GM18520 (cell line): ENCODE results near the gene BIRC5.

Source experiments
- ATAC-seq: cut with Tn5 transposase; IDR thresholded peaks from one replicate; pipeline ENCODE4 v1.9.1; 2021; ENCODE audit not compliant: unreplicated experiment

The BIRC5 gene

DNA sequence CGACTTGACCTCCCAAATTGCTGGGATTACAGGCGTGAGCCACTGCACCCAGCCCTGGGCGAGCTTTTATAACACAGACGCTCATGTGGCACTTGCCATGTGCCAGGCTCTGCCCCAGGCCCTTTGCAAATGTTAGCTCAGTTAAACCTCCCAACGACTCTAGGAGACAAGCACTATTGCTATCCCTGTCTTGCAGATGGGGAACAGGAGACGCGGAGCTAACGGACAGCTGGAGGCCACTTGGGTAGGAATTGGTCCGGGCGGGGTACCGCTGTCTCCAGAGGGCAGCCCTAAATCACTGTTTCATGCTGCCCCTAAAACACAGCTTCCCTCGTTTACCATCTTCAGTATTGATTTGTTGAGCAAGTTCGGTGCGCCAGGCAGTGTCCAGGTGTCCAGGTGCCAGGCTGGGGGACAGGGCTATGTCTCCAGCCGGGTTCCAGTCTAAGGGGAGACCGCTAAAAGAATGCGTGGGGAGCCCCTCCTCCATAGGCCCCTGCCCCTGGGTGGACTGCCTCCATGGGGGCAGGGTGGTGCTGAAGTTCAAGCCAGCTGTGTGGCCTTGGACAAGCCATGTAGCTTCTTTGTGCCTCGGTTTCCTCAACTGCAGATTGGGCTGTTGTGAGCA, 41.1 kb downstream of the BIRC5 start:
- no peak for ATAC-seq

DNA sequence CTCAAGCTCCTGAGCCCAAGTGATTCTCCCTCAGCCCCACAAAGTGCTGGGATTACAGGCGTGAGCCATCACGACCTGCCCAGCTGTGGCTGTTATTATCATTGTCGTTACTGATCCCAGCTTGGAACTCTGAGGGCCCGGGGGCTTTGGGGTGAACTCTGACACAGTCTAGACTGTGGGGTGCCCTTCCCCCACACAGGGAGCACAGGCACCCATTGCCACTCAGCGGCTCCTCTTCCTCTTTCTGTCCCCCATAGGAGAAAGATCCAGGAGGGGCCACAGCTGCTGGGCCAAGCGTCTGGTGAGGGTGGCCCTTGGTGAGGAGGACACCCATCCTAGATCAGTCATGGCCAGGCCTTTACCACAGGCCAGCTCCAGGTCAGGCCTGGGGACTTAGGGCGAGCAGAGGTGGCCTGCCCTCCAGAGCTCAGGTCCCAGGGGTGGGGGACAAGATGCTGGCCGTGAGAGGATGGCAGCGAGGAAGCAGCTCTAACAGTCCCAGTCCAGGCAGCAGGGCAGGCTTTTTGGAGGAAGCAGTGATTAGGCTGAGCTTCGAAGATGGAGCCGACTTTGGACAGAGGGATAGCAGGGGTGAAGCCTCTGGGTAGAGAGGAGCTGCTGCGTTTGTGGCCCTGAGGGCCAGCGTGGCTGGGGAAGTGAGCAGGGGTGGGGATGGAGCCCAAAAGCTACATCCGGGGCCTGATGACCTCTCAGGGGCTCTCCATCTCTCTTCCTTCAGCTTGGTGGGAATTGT, 42.1 kb downstream of the BIRC5 start:
- ATAC-seq, result no peak

DNA sequence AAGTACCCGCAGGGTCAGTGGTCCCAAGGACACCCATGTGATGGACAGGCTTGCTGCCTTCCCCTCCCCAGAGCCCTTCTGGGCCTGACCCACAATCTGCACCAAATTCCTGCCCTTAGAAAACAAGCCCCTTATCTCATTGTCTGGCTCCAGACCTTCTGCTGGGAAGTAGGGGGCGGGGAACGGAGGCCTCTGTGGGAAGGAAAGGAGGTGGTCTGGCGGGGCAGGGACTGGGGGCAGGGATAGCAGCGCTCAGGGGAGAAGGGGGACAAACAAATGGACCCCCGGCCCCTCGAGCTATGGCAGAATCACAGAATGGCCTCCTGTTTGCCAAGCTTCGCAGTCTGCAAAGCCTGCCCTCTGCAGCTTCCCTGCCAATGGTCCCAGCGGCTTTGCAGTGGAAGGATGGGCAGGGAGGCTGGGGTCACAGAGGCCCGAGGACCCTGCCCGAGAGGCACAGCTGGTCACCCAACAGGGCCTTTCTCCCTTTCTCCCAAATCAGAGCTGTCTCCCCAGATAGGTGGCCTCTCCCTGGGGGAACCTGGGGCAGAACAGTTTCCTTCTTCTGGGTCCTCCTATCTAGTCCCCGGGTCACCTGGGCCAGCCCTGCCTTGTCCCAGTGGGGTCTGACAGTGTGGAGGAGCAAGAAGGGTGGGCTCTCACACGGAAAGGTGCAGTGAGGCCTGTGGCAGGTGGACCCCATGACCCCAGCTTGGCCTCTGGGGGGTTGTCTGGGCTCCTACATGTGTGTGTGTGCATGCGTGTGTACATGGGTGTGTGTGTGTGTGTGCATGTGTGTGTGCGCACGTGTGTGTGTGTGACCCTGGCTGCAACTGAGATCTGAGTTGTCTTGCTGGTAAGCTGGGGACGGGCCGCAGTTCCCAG, 42.9 kb downstream of the BIRC5 start:
- ATAC-seq, result no peak

DNA sequence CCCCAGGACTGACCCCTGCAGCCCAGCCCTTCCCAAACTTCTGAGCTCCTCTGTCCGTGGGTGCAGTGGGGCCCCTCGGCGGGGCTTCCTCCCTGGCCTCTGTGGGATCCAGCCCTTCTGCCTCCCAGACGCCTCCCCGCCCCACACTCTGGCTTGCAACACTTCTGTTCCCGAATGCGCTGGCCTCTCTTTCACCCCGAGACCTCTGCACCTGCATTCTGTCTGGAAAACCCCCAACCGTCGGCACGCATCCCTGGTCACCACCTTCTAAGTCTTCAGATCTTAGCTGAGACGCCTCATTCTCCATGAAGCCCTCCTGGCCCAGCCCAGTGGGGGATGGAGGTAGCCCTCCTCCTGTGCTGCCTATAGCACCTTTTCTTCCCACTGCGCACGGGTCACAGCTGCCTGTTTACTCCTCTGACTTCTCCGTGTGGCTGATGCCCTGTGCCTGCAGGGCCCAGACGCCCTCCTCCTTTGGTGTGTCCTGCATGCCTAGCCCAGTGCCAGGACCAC, 43.8 kb downstream of the BIRC5 start:
- no peak for ATAC-seq

DNA sequence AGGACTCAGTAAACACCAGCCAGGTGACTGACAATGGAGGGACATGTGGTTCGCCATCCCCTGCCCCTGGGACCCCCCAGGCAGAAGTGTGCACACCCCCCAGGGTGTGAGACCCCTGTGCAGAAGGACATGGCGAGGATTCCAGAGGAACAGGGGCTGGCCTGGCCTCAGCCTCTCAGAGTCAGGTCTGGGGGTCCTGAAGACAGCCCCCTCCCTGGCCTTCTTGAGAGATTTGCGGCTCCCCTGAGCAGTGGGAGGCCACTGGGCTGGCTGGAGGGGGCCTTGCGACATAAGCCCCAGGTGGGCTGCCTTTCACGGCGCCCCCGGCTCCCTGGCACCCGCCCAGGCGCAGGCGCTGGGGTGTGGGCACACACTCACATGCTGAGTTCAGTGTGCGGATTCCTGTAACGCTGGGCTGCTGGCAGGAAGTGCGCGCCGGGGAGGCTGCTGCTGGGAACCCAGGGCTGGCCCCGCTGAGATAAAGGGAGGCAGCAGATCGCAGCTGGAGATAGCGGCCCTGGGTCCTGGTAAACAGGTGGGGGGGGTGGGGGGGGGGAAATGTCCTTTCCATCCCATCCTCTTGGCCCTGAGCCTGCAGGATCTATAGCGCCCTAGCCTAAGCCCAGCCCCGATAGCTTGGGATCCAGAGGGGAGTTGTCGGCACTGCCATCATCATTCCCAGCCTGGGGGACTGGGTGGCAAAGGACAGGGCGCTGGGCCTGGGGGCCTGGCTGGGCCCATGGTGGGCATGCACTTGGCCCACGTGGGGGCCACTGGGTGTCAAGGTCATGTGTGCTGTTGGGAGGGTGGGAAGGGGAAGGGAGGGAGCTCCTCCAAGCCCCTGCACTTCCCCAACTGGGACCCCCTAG, 44.5 kb downstream of the BIRC5 start:
- ATAC-seq, result no peak

DNA sequence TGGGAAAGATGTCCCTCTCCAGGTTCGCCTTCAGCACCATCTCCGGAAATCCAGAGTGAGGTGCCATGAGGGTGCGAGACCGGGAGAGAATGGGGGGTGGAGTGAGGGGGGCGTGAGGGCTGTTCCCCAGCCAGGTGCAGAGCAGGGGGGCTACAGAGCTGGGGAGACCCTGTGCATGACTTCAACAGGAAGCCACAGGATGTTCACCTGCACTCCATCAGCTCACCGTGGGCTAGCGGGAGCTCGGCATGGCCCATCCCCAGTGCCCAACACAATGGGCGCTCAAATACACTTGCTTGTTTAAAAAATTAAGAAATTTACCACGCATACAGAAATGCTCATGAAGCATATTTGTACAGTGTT, 45.1 kb downstream of the BIRC5 start:
- ATAC-seq, result no peak

DNA sequence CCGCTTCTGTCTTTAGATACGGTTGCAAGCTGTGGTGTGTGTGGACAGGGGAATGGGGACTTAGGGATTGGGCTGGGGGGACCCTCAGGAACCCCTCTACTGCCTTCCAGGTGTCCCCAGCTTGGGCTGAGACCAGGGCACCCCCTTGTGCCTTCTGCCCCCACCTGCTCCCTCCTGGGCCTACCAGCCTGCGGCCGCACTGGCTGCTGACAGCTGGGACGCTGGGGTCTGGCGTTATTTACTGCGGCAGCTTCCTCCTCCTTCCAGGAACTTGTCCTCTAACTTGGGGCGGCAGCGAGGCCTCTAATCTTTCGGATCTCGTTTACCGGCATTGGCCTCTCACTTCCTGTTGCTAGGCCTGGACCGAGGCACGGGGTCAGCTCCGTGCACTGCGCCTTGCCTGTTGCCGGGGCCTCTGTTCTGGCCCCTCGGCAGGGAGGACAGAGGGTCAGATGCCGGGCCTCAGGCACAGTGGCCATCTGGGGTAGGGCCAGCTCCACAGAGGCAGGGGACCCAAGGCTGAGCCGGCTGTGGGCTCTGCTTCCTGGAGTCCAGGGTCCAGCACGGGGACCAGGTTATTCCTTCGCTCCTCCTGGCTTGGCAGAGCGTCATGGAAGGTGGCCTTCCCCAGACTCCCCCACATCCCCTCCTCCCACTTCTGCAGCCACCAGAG, 49.1 kb downstream of the BIRC5 start:
- ATAC-seq, result no peak

DNA sequence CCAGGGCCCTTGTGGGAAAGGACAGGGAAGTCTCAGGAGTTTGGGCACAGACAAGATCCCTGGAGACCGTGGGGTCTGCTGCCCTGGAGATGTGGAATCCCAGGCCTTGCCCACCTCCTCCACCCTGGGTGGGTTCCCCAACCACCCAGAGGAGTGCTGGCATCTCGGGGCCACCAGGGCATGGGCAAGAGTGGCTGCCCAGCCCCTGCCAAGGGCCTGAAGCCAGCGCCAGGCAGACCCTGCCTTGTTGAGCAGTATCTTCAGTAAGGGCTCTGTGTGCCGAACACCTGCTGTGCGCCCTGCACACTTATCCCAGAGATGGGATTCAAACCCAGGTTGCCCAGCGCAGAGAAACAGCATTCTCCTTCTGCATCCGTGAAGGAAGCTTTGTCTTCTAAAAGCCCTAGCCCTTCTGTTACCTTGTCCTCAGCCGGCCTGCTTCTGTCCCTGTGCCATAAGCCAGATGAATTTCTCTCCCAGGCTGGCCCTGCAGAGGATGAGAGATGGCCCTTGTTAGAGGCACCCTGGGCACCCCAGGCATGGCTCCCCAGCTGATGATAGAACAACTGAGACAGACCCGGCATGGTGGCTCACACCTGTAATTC, 49.8 kb downstream of the BIRC5 start:
- ATAC-seq, result no peak

DNA sequence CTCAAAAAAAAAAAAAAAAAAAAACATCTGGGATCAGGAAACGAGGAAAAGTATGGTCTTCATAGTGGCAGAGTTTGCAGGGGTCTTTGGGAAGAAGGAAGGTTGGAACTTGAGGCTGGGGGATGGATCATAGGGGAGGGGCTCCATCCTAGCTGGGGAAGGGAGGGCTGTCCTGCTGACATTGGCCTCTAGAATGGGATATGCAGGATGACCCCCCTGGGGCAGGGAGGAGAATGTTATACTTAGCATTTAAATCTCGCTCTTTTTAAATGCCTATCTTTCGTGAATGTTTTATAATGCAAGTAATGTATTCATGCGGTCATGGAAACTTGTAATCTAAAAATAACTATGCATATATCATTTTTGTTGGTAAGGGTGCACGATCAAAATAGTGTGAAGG, 50.5 kb downstream of the BIRC5 start:
- ATAC-seq, result no peak

DNA sequence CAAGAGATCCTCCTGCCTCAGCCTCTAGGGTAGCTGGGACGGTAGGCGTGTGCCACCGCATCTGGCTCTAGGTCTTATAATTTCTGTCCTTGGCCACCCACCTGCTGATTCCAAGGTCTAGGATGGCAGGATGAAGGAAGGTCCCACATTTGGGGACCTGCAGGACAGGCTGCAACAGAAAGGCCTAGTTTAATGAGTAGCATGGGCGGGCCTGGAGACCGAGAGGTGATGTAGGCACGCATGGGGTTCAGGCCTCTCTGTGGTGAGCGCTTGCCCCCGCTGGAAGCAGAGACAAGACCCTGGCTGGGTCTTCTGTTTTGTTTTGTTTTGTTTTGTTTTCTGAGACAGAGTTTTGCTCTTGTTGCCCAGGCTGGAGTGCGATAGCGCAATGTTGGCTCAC, 51.1 kb downstream of the BIRC5 start:
- no peak for ATAC-seq

DNA sequence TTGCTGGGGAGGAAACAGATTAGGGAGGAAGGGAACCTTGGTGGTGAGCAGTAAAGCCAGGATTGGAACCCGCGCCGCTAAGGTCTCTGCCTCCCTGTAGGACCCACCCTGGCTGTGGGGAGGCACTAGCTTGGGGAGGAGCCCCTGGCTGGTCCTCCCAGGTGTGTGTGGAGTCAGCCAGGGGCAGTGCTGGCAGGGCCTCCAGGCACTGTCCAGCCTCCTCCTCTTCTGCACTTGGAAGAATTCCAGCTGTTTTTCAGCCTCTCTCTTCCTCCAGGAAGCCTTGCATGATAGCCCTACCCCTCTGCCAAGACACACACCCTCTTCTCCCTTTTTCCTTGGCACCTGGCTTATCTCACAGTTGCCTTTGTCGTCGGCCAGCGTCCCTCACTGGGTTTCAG, 52.2 kb downstream of the BIRC5 start:
- no peak for ATAC-seq

DNA sequence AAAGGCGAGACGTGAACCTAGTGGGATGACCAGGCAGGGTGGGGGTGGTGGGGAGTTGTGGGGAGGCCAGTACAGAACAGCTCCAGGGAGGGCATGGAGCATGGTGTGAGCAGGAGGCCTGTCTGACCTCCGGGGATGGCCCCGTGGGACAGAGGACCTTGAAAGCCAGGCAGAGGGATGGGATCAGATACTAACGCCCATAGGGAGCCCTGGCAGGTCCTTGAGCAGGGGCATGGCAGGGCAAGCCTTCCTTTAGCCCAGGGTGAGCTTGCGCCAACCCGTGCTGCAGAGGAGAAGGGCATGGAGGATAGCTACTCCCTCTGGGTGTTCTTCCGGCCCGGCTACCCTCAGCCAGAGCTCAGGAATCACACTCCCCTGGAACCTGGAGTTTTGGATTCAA, 52.7 kb downstream of the BIRC5 start:
- ATAC-seq, result no peak

DNA sequence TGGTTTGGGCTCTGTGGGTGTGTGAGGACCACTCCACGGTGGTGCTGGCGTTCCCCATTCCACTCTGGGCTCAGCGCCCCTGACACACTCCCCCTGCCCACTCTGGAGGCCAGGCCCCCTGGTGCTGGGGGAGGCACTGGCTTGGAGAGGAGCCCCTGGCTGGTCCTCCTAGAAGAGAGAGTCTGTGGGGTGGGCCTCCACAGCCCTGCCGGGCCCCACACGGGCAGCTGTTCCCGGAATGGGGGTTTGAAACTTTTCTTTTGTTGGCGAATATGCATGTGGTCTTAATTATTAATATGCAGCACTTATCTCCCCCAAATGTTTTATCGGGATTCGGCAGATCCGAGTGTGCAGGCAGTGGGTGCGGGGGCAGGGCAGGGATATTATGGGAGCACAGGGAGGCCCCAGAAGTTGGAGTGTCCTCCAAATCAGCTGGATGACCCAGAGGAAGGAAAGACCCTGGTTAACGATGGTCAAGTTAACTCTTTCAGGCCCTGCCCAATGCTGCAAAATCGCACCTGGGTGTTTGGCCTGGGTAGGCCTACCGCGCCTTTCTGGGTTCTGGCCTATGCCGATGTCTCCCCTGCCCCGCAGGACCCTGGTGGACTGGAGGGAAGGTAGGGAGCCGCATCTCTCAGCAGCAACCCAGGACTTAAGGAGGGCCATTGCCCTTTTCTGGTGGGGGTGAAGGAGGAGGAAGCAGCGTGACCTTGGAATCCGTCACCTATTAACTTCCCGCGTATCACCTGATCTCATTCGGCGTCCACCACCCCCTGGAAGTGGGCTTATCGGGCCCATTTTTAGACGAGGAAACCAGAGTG, 53.4 kb downstream of the BIRC5 start:
- ATAC-seq, result no peak

DNA sequence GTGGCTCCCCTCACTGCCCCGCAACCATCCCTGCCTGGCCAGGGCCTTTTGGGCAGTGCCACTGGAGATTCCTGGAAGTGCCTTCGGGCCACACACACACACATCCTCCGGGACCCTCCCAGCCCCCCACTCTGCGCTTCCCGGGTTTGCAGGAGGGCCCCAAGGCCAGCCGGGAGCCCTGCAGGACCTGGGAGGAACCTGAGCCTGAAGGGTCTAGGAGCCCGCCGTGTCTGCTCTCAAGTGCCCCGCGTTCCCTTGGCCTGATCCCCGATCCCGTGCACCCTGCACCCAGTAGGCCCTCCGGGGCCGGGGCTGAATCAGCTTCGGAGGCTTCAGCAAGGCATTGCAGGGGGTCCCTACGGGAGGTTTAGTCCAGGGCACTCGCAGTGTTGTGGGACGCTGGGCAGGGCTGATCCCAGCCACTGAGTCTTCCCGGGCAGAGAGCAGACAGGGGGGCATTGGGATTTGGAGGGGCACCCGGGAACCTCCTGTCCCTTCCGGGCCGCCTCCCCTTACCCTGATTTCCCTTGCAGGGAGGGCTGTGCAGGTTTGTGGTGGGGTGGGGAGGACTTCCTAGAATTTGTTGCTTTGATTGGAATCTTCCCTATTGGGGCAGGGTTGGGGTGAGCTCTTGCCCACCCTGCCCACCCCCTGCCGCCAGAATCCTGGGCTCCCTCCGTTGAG, 54.3 kb downstream of the BIRC5 start:
- no peak for ATAC-seq

DNA sequence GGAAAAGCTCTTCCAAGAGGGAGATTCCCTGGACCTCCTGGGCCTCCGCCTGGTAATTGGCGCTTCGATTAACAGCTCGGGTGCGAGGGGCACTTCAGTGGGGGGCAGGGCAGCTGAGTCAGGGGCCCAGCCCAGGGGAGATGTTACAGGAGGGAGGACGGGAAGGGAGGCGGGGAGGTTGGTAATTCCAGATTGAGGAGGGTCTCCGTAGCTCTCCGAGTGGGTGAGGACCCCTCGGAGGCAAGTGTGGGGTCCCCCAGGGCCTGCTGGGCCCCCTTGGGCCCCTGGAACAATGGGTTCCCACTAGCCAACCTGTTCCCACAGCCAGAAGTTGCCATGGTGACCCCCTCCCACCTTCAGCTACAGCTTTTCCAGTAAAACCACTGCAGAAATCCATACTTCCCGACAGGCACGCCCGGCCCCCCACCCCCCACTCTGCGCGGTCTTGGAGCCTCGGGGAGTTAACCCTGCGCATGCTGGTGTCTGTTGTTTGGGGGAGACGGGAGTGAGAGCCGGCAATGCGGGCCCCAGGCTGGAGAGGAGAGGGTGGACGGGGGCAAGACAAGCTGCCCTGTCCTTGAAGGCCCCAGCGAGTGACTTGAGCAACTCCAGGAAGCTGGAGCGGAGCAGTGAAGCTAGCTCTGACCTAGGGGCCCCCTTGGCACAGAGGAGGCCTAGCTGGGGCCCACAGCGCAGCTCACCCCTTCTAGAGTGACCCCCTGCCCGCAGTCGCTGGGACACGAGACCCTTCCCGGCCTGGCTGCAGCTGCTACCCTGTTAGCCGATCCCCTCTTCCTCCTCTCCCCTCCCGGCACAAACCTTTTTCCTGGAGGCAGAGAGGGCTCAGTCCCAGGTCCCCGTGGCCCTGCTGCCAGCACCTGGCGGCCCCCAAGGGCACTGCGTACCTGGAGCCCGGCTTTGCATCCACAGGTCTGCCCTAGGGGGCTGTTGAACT, 55.2 kb downstream of the BIRC5 start:
- no peak for ATAC-seq

DNA sequence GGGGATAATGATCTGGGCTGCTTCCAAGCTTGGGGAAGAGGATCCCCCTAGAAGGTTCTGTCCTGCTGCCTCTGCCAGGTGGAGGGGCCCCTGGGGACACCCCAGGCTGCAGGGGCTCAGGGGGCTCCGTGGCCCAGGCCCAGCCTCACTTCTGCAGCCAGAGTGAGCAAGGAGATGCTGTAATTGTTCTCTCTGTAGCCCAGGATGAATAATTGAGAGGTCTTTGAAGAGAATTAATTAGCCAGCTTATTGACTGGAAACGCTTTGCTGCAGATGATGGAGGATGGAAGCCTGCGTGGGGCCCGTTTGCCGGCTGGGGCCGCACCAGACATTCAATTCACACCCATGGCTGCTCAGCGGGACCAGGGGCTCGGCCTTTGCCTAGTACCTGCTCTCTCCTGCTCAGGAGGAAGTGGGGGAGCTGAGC, 55.9 kb downstream of the BIRC5 start:
- ATAC-seq, result no peak
